PC-9 (cell line): ENCODE measurements around the gene MTCL1. TPM values are rescaled to one million over a fixed set of nuclear protein-coding genes. Genes with fewer than 3 reads are reported as not detected.

Source experiments
- BruUV-seq: library from RNA; stranded (reverse); fragments of 400-500 nt; replicated peaks from 2 replicates; lab custom pipeline; 2021; lab: Mats Ljungman, UMichigan
- CTCF ChIA-PET: fragments of 300-600 bp; sonication (Branson Sonifier 250); formaldehyde crosslinking; loops from one replicate; lab custom pipeline; 2022; ENCODE audit warnings: antibody characterized with exemption; lab: Charles Lee
- POLR2A ChIA-PET: fragments of 300-600 bp; sonication (Branson Sonifier 250); formaldehyde crosslinking; loops from one replicate; lab custom pipeline; 2022; ENCODE audit warnings: antibody characterized with exemption; ENCODE audit not compliant: unreplicated experiment; lab: Charles Lee
- DNase-seq, 2 experiments: peaks; one replicate each; pipeline versions ENCODE4 v3.0.0 to v3.0.0-alpha.2; 2015 to 2022; ENCODE audit warnings: mixed read lengths in 1 of 2
- H2AFZ ChIP-seq: fragments of 200-600 bp; sonication (generic); 2 replicates; pipeline ENCODE4 v1.8.1; 2017; ENCODE audit warnings: antibody characterized with exemption
- H3F3A ChIP-seq: fragments of 200-600 bp; sonication (generic); 2 replicates; pipeline ENCODE4 v1.8.1; 2017; ENCODE audit warnings: antibody characterized with exemption, mild to moderate bottlenecking, low read depth; ENCODE audit not compliant: insufficient read depth
- H3K27ac ChIP-seq: fragments of 200-600 bp; sonication (generic); 2 replicates; pipeline ENCODE4 v1.6.1; 2016; ENCODE audit warnings: mixed run types
- H3K27me3 ChIP-seq: fragments of 200-600 bp; sonication (generic); 2 replicates; pipeline ENCODE4 v1.6.1; 2016; ENCODE audit warnings: low read depth, mixed run types; ENCODE audit not compliant: insufficient read depth
- H3K36me3 ChIP-seq: fragments of 200-600 bp; sonication (generic); 2 replicates; pipeline ENCODE4 v1.6.1; 2016; ENCODE audit warnings: low read depth, mixed run types
- H3K4me1 ChIP-seq: fragments of 200-600 bp; sonication (generic); replicated peaks from 2 replicates; pipeline ENCODE4 v1.6.1; 2016; ENCODE audit warnings: mixed run types; ENCODE audit not compliant: insufficient read depth
- H3K4me2 ChIP-seq: fragments of 200-600 bp; sonication (generic); 2 replicates; pipeline ENCODE4 v1.6.1; 2017; ENCODE audit warnings: mixed run types
- H3K4me3 ChIP-seq: fragments of 200-600 bp; sonication (generic); 2 replicates; pipeline ENCODE4 v1.6.1; 2016; ENCODE audit warnings: mixed run types
- H3K79me2 ChIP-seq: fragments of 200-600 bp; sonication (generic); 2 replicates; pipeline ENCODE4 v1.6.1; 2017; ENCODE audit warnings: low read depth, mixed run types
- H3K9me2 ChIP-seq: fragments of 200-600 bp; sonication (generic); 2 replicates; pipeline ENCODE4 v1.8.1; 2017; ENCODE audit warnings: mild to moderate bottlenecking; ENCODE audit not compliant: insufficient read depth
- H3K9me3 ChIP-seq: fragments of 200-600 bp; sonication (generic); 2 replicates; pipeline ENCODE4 v1.8.1; 2016; ENCODE audit warnings: low read depth; ENCODE audit not compliant: insufficient read depth
- H4K20me1 ChIP-seq: fragments of 200-600 bp; sonication (generic); 2 replicates; pipeline ENCODE4 v1.8.1; 2017; ENCODE audit not compliant: insufficient read depth
- EZH2 ChIP-seq: fragments of 200-600 bp; sonication (generic); IDR thresholded peaks from 2 replicates; pipeline ENCODE4 v1.8.0; 2017; ENCODE audit warnings: antibody characterized with exemption, low read depth
- intact Hi-C: fragments of 100-400 bp; cut with micrococcal nuclease; formaldehyde crosslinking; loops from one replicate; pipeline ENCODE4 v1.10.0; 2022; ENCODE audit not compliant: unreplicated experiment
- total RNA-seq: library from RNA; stranded (reverse); gene quantifications from 2 replicates; pipeline ENCODE4 v1.2.3, GENCODE V29; 2021
- TF ChIP-seq, protein P1 (sequence below): fragments of 200-600 bp; sonication (generic); conservative IDR thresholded peaks from 2 replicates; pipeline ENCODE4 v1.6.1; 2017; ENCODE audit warnings: mixed run types, antibody characterized with exemption, mild to moderate bottlenecking, moderate library complexity

Gene MTCL1
- total RNA-seq, 1 experiment from 2014 or later: 29.6 TPM

DNA sequence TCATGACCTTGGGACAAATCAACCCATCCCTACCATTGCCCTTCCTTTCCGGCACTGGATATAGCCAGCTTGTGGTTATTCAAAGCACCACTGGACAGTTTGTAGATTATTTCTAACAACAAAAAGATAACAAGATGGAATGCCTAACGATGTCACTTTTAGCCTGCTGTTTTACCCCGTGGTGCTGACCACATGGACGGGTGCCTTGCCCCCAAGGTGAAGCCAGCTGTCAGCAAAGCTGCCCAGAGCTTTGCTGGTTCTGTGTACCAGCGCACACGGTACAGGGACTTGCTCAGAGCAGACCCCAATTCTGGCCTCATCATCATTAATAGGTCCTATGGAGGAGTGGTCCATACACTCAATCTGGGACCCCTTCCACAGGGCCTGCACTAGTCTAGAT is 118.2 kb downstream of the MTCL1 start:
- Histone ChIP-seq H3K4me1 (no peaks in the 10 kb centered on the region), H3K9me2 (no peaks in the 10 kb centered on the region), H3K4me2 (no peak overlapping the region), H4K20me1 (no peaks in the 10 kb centered on the region), H3F3A (no peaks in the 10 kb centered on the region), H3K79me2 (no peaks in the 10 kb centered on the region), H3K36me3 (no peaks in the 10 kb centered on the region), H3K27me3 (no peaks in the 10 kb centered on the region), H2AFZ (no peak overlapping the region), H3K4me3 (no peak overlapping the region), H3K27ac (no peak overlapping the region), H3K9me3 (no peaks in the 10 kb centered on the region)
- TF ChIP-seq, protein P1, sequence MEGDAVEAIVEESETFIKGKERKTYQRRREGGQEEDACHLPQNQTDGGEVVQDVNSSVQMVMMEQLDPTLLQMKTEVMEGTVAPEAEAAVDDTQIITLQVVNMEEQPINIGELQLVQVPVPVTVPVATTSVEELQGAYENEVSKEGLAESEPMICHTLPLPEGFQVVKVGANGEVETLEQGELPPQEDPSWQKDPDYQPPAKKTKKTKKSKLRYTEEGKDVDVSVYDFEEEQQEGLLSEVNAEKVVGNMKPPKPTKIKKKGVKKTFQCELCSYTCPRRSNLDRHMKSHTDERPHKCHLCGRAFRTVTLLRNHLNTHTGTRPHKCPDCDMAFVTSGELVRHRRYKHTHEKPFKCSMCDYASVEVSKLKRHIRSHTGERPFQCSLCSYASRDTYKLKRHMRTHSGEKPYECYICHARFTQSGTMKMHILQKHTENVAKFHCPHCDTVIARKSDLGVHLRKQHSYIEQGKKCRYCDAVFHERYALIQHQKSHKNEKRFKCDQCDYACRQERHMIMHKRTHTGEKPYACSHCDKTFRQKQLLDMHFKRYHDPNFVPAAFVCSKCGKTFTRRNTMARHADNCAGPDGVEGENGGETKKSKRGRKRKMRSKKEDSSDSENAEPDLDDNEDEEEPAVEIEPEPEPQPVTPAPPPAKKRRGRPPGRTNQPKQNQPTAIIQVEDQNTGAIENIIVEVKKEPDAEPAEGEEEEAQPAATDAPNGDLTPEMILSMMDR: no peak
- no peak for TF ChIP-seq EZH2
- ChIA-PET CTCF (no interaction called here), POLR2A (no interaction called here)
- intact Hi-C loops: no loop called here
- DNase-seq: no peak
- no TSS peak for BruUV-seq

DNA sequence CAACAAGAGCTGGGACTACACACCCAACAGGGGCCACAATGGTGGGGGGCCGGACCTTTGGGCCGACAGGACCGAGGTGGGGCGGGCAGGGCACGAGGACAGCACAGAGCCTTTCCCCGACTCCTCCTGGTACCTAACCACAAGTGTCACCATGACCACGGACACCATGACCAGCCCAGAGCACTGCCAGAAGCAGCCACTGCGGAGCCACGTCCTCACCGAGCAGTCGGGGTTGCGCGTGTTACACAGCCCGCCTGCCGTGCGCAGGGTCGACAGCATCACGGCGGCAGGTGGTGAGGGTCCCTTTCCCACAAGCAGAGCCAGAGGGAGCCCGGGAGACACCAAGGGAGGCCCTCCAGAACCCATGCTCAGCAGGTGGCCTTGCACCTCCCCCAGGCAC is 119.5 kb downstream of the MTCL1 start:
- ChIA-PET CTCF (no interaction called here), POLR2A (no interaction called here)
- TF ChIP-seq EZH2: no peak
- TF ChIP-seq, protein P1: no peak
- no peaks in the 10 kb centered on the region for H3K79me2 ChIP-seq
- no peak overlapping the region for H3K4me2 ChIP-seq
- H3K9me3 ChIP-seq: no peaks in the 10 kb centered on the region
- no peaks in the 10 kb centered on the region for H4K20me1 ChIP-seq
- H3K27me3 ChIP-seq: no peaks in the 10 kb centered on the region
- no peak overlapping the region for H2AFZ ChIP-seq
- intact Hi-C loops: no loop called here
- no peaks in the 10 kb centered on the region for H3F3A ChIP-seq
- H3K9me2 ChIP-seq: no peaks in the 10 kb centered on the region
- no TSS peak for BruUV-seq
- DNase-seq: no peak
- H3K36me3 ChIP-seq: no peaks in the 10 kb centered on the region
- no peaks in the 10 kb centered on the region for H3K4me1 ChIP-seq
- no peak overlapping the region for H3K4me3 ChIP-seq
- H3K27ac ChIP-seq: no peak overlapping the region

DNA sequence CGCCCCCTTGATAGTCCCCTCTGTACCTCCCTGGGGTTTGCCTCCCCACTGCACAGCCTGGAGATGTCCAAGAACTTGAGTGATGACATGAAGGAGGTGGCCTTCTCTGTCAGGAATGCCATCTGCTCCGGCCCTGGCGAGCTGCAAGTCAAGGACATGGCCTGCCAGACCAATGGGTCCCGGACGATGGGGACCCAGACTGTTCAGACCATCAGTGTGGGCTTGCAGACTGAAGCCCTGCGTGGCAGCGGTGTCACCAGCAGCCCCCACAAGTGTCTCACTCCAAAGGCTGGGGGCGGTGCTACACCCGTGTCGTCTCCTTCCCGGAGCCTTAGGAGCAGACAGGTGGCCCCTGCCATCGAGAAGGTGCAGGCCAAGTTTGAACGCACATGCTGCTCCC is 119.9 kb downstream of the MTCL1 start:
- no peak overlapping the region for H3K4me2 ChIP-seq
- H3K79me2 ChIP-seq: no peaks in the 10 kb centered on the region
- H3K9me3 ChIP-seq: no peaks in the 10 kb centered on the region
- H2AFZ ChIP-seq: no peak overlapping the region
- POLR2A ChIA-PET: no interaction called here
- H3K27ac ChIP-seq: no peak overlapping the region
- no peaks in the 10 kb centered on the region for H3K27me3 ChIP-seq
- BruUV-seq: no TSS peak
- no peaks in the 10 kb centered on the region for H3K4me1 ChIP-seq
- H4K20me1 ChIP-seq: no peaks in the 10 kb centered on the region
- DNase-seq: no peak
- H3K9me2 ChIP-seq: no peaks in the 10 kb centered on the region
- CTCF ChIA-PET: no interaction called here
- no peaks in the 10 kb centered on the region for H3K36me3 ChIP-seq
- TF ChIP-seq EZH2: no peak
- TF ChIP-seq, protein P1: no peak
- no peaks in the 10 kb centered on the region for H3F3A ChIP-seq
- intact Hi-C loops: no loop called here
- H3K4me3 ChIP-seq: no peak overlapping the region
